Lung (tissue), 12 donors: ENCODE results near the gene EPHA4. TPM values are rescaled to one million over a fixed set of nuclear protein-coding genes. Genes with fewer than 3 reads are reported as not detected.

Experiments
- ATAC-seq: fragments of 200-7000 bp; cut with Tn5 transposase; one replicate; pipeline ENCODE4 v1.9.1; 2020; ENCODE audit warnings: moderate number of reproducible peaks; ENCODE audit not compliant: insufficient read depth, low FRiP score
- DNase-seq, 3 donors: peaks; one replicate each; pipeline ENCODE4 v3.0.0-alpha.2; 2013 to 2017
- H3K27ac ChIP-seq, 2 donors: one replicate each; pipeline ENCODE4 v1.5.1; 2013; ENCODE audit warnings: mild to moderate bottlenecking in 2 of 2, moderate library complexity in 2 of 2, control low read depth in 1 of 2, inconsistent platforms in 1 of 2, low read depth in 1 of 2, low read length in 1 of 2
- H3K27me3 ChIP-seq, 3 donors: one replicate each; pipeline ENCODE4 v1.5.1; 2013; ENCODE audit warnings: low read length in 2 of 3; ENCODE audit not compliant: control insufficient read depth in 3 of 3, insufficient read depth in 3 of 3
- H3K36me3 ChIP-seq, 4 donors: one replicate each; pipeline ENCODE4 v1.5.1; 2013; ENCODE audit warnings: low read length in 4 of 4, mild to moderate bottlenecking in 1 of 4, moderate library complexity in 1 of 4; ENCODE audit not compliant: control insufficient read depth in 4 of 4, insufficient read depth in 4 of 4
- H3K4me1 ChIP-seq, 5 donors: one replicate each; pipeline ENCODE4 v1.5.1; 2013; ENCODE audit warnings: low read length in 5 of 5, mild to moderate bottlenecking in 2 of 5, moderate library complexity in 1 of 5; ENCODE audit not compliant: control insufficient read depth in 5 of 5, insufficient read depth in 5 of 5
- H3K4me3 ChIP-seq: one replicate; pipeline ENCODE4 v1.5.1; 2013; ENCODE audit warnings: mild to moderate bottlenecking, control low read depth, moderate library complexity
- H3K9ac ChIP-seq, 2 donors: one replicate each; pipeline ENCODE4 v1.5.1; 2013; ENCODE audit warnings: low read length in 2 of 2, control low read depth in 1 of 2; ENCODE audit not compliant: insufficient read depth in 1 of 2
- H3K9me3 ChIP-seq, 4 donors: one replicate each; pipeline ENCODE4 v1.5.1; 2013; ENCODE audit warnings: low read length in 3 of 4, mild to moderate bottlenecking in 1 of 4, moderate library complexity in 1 of 4; ENCODE audit not compliant: control insufficient read depth in 4 of 4, insufficient read depth in 3 of 4
- WGBS, 2 donors: extraction: QIAGEN DNeasy Blood & Tissue Kit; methylation state at CpG; one replicate each; pipeline ENCODE4 v1.1.7; 2013; 5-methylcytosine and 5-hydroxymethylcytosine counted together
- polyA plus RNA-seq, 2 donors: library from polyadenylated mRNA; stranded (reverse); fragments of 200-250 nt; gene quantifications; one replicate each; pipeline ENCODE4 v1.2.1, GENCODE V29; 2013
- total RNA-seq, 2 donors: library from RNA; depleted of rRNA in 1 of 2; stranded (reverse); fragments of >200 nt in 1 of 2; gene quantifications; one replicate each; pipeline ENCODE4 v1.2.1, GENCODE V29; 2014 to 2021
- TF ChIP-seq, protein P1 (sequence below): IDR thresholded peaks from 2 replicates; pipeline ENCODE4 v1.5.1; 2012; ENCODE audit warnings: mild to moderate bottlenecking; ENCODE audit errors: control extremely low read depth, extremely low read depth
- donor health status: control.
- donor health status: control.
- donor health status: Bipolar disorder and iron deficiency.
- donor health status: healthy.
- donor health status: DM: yes; HTN: yes; CAD: no.

Gene EPHA4
- total and polyA plus RNA-seq, 4 donors, result 2.5 to 28.8 (median 14.7) TPM

DNA sequence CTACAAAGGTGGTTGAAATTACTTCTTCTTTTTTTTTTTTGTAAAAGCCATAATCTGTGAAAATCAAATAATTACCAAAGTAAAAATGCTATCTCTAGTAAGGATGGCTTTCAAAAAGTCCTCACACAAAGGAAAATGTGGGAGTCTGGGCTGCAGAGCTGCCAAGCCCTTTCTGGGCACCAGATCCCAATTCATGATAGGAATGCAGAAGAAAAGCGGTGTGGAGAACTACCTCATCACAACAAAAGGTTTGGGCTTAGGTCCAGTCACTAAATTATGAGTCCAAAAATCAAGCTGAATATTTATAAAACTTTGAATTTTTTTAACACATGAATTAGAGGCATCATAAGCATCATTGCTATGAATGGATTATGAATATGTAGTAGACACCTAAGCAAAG lies 30.8 kb upstream of the EPHA4 start:
- no peak for ATAC-seq
- H3K4me1 ChIP-seq, result no peaks in the 10 kb centered on the region
- DNase-seq, result no peak
- H3K27ac ChIP-seq, result no peak overlapping the region
- TF ChIP-seq, protein P1, sequence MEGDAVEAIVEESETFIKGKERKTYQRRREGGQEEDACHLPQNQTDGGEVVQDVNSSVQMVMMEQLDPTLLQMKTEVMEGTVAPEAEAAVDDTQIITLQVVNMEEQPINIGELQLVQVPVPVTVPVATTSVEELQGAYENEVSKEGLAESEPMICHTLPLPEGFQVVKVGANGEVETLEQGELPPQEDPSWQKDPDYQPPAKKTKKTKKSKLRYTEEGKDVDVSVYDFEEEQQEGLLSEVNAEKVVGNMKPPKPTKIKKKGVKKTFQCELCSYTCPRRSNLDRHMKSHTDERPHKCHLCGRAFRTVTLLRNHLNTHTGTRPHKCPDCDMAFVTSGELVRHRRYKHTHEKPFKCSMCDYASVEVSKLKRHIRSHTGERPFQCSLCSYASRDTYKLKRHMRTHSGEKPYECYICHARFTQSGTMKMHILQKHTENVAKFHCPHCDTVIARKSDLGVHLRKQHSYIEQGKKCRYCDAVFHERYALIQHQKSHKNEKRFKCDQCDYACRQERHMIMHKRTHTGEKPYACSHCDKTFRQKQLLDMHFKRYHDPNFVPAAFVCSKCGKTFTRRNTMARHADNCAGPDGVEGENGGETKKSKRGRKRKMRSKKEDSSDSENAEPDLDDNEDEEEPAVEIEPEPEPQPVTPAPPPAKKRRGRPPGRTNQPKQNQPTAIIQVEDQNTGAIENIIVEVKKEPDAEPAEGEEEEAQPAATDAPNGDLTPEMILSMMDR, result no peak
- H3K9me3 ChIP-seq, result no peaks in the 10 kb centered on the region
- H3K4me3 ChIP-seq, result no peak overlapping the region
- H3K36me3 ChIP-seq, result no peaks in the 10 kb centered on the region
- H3K9ac ChIP-seq, result no peak overlapping the region
- 70 to 77% methylated on average over 1 of the region's 1 CpG for WGBS, 2 donors
- no peaks in the 10 kb centered on the region for H3K27me3 ChIP-seq

DNA sequence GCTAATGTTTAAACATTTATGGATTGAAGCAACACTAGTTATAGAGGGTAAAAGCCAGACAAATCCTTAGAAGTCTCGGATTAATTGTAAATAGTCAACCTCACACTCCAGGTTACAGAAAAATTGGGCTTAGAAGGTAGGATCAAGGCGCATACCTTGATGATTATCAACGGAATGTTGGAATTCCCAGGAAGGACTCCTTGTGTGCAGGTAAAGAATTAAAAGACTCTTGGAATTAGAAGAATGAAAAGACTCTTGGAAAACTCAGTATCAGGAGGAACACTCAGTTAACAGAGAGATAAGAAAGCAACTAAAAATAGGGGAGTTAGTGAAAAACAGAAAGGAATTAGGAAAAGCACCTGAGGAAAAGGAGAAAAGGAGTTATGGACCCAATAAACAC lies 29.3 kb upstream of the EPHA4 start:
- WGBS, 2 donors, result 66 to 82% methylated on average over 3 of the region's 3 CpGs
- H3K9ac ChIP-seq, result no peak overlapping the region
- no peak for ATAC-seq
- no peaks in the 10 kb centered on the region for H3K9me3 ChIP-seq
- TF ChIP-seq, protein P1, result no peak
- no peaks in the 10 kb centered on the region for H3K4me1 ChIP-seq
- no peaks in the 10 kb centered on the region for H3K27me3 ChIP-seq
- H3K36me3 ChIP-seq, result no peaks in the 10 kb centered on the region
- peak in 1 of 3 donors; percentile 14 for DNase-seq
- no peak overlapping the region for H3K27ac ChIP-seq
- H3K4me3 ChIP-seq, result no peak overlapping the region

DNA sequence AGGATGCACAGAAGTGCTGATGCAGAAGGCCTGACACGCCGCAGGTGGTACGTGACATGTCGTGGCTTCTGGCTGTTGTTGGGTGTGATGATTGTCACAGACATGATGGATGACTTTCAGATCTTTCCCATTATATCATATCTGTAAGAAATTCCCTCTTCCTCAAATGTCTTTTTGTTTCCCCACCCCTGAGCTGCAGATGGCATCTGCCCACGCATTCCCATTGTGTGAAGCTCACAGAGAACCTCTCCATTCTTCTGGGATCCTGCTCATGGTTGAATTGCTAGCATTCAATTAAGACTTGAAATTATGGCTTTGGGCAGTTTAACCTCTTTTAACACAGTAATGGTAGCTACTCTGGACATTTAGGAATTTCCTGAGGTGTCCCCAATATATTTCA lies 28.3 kb upstream of the EPHA4 start:
- ATAC-seq (no peak), DNase-seq (no peak)
- no peaks in the 10 kb centered on the region for H3K4me1 ChIP-seq
- no peaks in the 10 kb centered on the region for H3K27me3 ChIP-seq
- no peak overlapping the region for H3K27ac ChIP-seq
- no peak overlapping the region for H3K9ac ChIP-seq
- 95 to 98% methylated on average over 5 of the region's 5 CpGs for WGBS, 2 donors
- H3K9me3 ChIP-seq, result no peaks in the 10 kb centered on the region
- H3K4me3 ChIP-seq, result no peak overlapping the region
- H3K36me3 ChIP-seq, result no peaks in the 10 kb centered on the region
- TF ChIP-seq, protein P1, result no peak

DNA sequence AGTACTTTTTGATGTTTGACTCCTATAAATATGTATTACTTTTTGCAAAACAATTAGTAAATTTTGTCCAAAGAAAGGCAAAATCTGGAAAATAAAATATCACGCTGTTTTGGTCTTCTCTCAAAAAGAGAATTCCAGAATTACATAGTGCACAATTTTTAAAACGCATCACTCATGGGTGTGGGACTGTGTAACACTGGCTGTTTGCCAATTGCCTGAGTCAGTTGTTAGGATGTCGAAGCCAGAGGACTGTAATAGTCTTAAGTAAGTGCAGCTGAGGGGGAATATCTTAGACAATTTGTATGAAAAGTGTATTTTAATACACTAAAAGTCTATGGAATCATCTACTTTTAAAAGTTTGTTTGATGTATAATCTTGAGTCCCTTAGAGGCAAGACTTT lies 24.1 kb upstream of the EPHA4 start:
- DNase-seq (peak in 1 of 3 donors; percentile 33), ATAC-seq (no peak)
- H3K36me3 ChIP-seq, result no peaks in the 10 kb centered on the region
- TF ChIP-seq, protein P1, result no peak
- H3K4me3 ChIP-seq, result no peak overlapping the region
- no peak overlapping the region for H3K9ac ChIP-seq
- H3K4me1 ChIP-seq, result no peaks in the 10 kb centered on the region
- H3K27me3 ChIP-seq, result no peaks in the 10 kb centered on the region
- no peaks in the 10 kb centered on the region for H3K9me3 ChIP-seq
- no peak overlapping the region for H3K27ac ChIP-seq
- 64 to 73% methylated on average over 3 of the region's 3 CpGs for WGBS, 2 donors
